RWPE1 (cell line): ENCODE data around the gene SFXN5.

ENCODE experiments used
- CTCF ChIA-PET: fragments of 350-600 bp; sonication (Branson Sonifier 250); formaldehyde crosslinking; extraction: SDS; loops from one replicate; lab custom pipeline; 2021; lab: Yijun Ruan, JAX
- POLR2A ChIA-PET: fragments of 400-600 bp; formaldehyde crosslinking; extraction: SDS; loops from one replicate; lab custom pipeline; 2020; ENCODE audit warnings: antibody characterized with exemption; ENCODE audit not compliant: low non-redundant PET; lab: Yijun Ruan, JAX
- DNase-seq: peaks from one replicate; pipeline ENCODE4 v3.0.0; 2012; ENCODE audit warnings: low spot score
- H3K27ac ChIP-seq: fragments of 450-650 bp; 2 replicates; pipeline ENCODE4 v1.5.1; 2017
- TF ChIP-seq, protein P1 (sequence below): fragments of 450-650 bp; conservative IDR thresholded peaks from 2 replicates; pipeline ENCODE4 v1.5.1; 2017; ENCODE audit warnings: low read depth, mild to moderate bottlenecking

Gene SFXN5

GRCh38 chr2:72942293-72942692 is 129.2 kb downstream of the SFXN5 start:
- H3K27ac ChIP-seq = no peak overlapping the region
- ChIA-PET POLR2A (no interaction called here), CTCF (interaction anchor here (0.6 to 1.5 kb wide), 3 partner anchors 31 to 49 kb away, joined by 3 to 5 read pairs (median 4); no protein-coding TSS in a partner anchor)
- TF ChIP-seq, protein P1, sequence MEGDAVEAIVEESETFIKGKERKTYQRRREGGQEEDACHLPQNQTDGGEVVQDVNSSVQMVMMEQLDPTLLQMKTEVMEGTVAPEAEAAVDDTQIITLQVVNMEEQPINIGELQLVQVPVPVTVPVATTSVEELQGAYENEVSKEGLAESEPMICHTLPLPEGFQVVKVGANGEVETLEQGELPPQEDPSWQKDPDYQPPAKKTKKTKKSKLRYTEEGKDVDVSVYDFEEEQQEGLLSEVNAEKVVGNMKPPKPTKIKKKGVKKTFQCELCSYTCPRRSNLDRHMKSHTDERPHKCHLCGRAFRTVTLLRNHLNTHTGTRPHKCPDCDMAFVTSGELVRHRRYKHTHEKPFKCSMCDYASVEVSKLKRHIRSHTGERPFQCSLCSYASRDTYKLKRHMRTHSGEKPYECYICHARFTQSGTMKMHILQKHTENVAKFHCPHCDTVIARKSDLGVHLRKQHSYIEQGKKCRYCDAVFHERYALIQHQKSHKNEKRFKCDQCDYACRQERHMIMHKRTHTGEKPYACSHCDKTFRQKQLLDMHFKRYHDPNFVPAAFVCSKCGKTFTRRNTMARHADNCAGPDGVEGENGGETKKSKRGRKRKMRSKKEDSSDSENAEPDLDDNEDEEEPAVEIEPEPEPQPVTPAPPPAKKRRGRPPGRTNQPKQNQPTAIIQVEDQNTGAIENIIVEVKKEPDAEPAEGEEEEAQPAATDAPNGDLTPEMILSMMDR = no peak
- no peak for DNase-seq

DNA sequence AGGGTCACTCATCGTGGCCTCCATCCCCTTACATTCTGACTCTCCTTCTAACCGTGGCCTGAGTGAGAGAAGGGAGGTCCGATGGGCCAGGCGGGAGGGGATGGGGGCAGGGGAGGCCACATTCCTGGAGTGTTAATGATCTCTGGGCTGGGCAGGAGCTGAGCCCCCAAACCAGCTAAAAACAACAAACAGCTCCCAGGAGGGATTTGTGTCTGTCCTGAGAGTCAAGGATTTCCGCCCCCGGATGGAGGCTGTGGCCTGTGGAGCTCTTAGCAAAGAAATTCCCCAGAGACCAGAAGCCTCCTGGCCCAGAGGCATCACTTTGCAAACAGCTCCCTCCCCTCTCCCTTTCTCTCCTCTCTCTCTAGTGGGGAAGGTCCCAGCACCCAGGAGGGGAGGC is 130.7 kb downstream of the SFXN5 start:
- no peak overlapping the region for H3K27ac ChIP-seq
- DNase-seq = no peak
- ChIA-PET POLR2A (no interaction called here), CTCF (interaction anchor here (1.4 kb wide), 1 partner anchor 53 kb away, joined by 6 read pairs; the partner anchor contains the start of gene SPR)
- TF ChIP-seq, protein P1 = no peak

- ChIA-PET POLR2A (no interaction called here), CTCF (interaction anchor here (0.9 to 1.4 kb wide), 2 partner anchors 7 to 53 kb away, joined by 3 to 6 read pairs; partner anchors contain the start of gene SPR)
- DNase-seq = no peak
- TF ChIP-seq, protein P1 = no peak
- H3K27ac ChIP-seq = no peak overlapping the region
These were observed 131.2 kb downstream of the SFXN5 start for GRCh38 chr2:72940361-72940760.

DNA sequence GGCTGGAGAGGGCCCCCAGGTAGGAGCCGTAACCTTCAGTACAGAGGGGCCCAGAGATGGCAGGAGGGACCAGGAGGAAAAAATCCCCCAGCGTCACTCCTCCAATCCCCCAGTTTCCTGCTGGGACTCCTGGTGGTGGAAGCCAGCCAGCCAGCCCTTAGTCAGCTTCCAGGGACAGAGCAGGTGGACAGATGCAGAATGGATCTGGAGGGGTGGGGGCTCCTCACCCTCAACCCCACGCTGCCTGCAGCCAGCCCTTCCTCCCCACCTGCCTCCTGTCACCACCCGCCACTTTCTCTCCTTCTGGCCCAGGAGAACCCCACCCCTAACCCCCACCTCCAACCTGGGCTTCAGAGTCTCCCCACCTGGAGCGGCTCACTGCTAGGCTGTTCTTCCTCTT is 133.1 kb downstream of the SFXN5 start:
- ChIA-PET CTCF (interaction anchor here (0.5 to 2.1 kb wide), 2 partner anchors 45 to 67 kb away, joined by 7 to 10 read pairs; no protein-coding TSS in a partner anchor), POLR2A (no interaction called here)
- TF ChIP-seq, protein P1 = no peak
- no peak overlapping the region for H3K27ac ChIP-seq
- DNase-seq = no peak

- ChIA-PET POLR2A (no interaction called here), CTCF (interaction anchor here (2.1 kb wide), 1 partner anchor 44 kb away, joined by 10 read pairs; no protein-coding TSS in a partner anchor)
- TF ChIP-seq, protein P1 = no peak
- no peak for DNase-seq
- H3K27ac ChIP-seq = no peak overlapping the region
These were observed 134.2 kb downstream of the SFXN5 start for GRCh38 chr2:72937356-72937669.

GRCh38 chr2:72936660-72937355 is 134.7 kb downstream of the SFXN5 start:
- no peak for DNase-seq
- H3K27ac ChIP-seq = no peak overlapping the region
- ChIA-PET CTCF (interaction anchor here (2.1 kb wide), 1 partner anchor 43 kb away, joined by 10 read pairs; no protein-coding TSS in a partner anchor), POLR2A (no interaction called here)
- TF ChIP-seq, protein P1 = no peak
